Muscle layer of duodenum (tissue), 2 donors: ENCODE data around the gene RIPOR2.
A peak's percentile ranks its signal among the peaks of the same experiment; 100 is the strongest.

Experiments
- H3K27ac ChIP-seq: one replicate; pipeline ENCODE4 v1.7.0; 2013; ENCODE audit warnings: mild to moderate bottlenecking, low read length
- H3K27me3 ChIP-seq: one replicate; pipeline ENCODE4 v1.7.0; 2013; ENCODE audit warnings: low read depth, mild to moderate bottlenecking, control low read depth, low read length
- H3K36me3 ChIP-seq, 2 donors: one replicate each; pipeline ENCODE4 v1.7.0; 2013; ENCODE audit warnings: low read length in 2 of 2, control low read depth in 1 of 2, mild to moderate bottlenecking in 1 of 2; ENCODE audit not compliant: insufficient read depth in 2 of 2, control insufficient read depth in 1 of 2
- H3K4me1 ChIP-seq, 2 donors: one replicate each; pipeline ENCODE4 v1.7.0; 2013; ENCODE audit warnings: low read length in 2 of 2, mild to moderate bottlenecking in 2 of 2, control low read depth in 1 of 2, moderate library complexity in 1 of 2; ENCODE audit not compliant: insufficient read depth in 2 of 2, control insufficient read depth in 1 of 2
- H3K4me3 ChIP-seq, 2 donors: one replicate each; pipeline ENCODE4 v1.7.0; 2013; ENCODE audit warnings: low read length in 2 of 2, low read depth in 1 of 2, mild to moderate bottlenecking in 1 of 2
- H3K9me3 ChIP-seq, 2 donors: one replicate each; pipeline ENCODE4 v1.7.0; 2013; ENCODE audit warnings: low read length in 2 of 2, control low read depth in 1 of 2, mild to moderate bottlenecking in 1 of 2; ENCODE audit not compliant: control insufficient read depth in 1 of 2
- donor health status: healthy.

RIPOR2 gene

GRCh38 chr6:24788031-24788665 is 147.6 kb downstream of the RIPOR2 start:
- H3K4me3 ChIP-seq, result no peak overlapping the region
- no peaks in the 10 kb centered on the region for H3K27me3 ChIP-seq
- no peak overlapping the region for H3K27ac ChIP-seq
- H3K4me1 ChIP-seq, result no peaks in the 10 kb centered on the region
- no peaks in the 10 kb centered on the region for H3K9me3 ChIP-seq
- peaks cover 18 to 29% of the 10 kb centered on the region in 2 donors for H3K36me3 ChIP-seq

DNA sequence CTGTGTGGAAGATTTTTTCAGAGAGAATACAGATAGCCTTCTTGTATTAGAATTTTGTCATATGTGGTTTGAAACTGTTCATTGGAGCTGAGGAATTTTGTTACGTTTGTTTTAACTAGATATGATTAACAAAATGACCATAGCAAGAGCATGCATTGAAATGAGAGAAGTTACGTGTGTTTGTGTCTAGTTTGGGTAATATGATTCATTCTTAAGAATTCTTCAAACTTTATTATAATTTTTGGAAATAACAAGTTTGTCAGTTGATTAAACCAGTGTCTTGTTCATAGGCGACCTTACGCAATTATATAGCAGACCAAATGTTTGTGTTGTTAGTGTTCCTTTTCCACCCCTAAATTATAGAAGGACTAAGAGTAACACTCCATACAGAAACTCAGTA is 155.6 kb downstream of the RIPOR2 start:
- Histone ChIP-seq H3K4me1 (no peaks in the 10 kb centered on the region), H3K9me3 (no peaks in the 10 kb centered on the region), H3K27me3 (no peaks in the 10 kb centered on the region), H3K27ac (no peak overlapping the region), H3K36me3 (peaks cover 16% of the 10 kb centered on the region in 2 donors), H3K4me3 (no peak overlapping the region)

DNA sequence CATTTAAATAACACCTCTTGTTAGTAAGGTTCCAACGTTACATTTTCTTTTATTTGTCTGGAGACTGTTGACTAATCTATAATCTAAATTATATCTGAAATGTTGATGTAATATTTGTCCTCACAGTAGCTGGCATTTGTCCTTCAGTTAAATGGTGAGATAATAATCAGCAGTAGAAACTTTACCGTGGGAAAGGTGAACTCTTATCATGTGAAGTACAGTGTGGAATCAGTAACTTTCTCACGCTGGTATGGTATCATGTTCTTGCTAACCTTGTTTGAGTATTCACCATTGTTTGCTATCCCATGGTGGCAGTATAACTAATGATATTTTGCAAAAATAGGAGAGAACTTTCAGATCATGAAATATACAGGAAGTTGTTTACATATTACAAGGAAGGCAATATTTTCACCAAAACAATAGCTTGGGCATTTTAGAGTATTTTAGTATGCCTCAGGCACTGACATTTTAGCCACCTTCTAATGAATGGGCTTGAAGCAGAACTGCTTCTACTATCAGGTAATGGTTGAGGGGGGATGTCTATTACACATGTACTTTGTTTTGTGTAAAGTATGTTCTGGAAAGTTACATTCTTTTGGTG is 156.2 kb downstream of the RIPOR2 start:
- Histone ChIP-seq H3K4me1 (no peaks in the 10 kb centered on the region), H3K27me3 (no peaks in the 10 kb centered on the region), H3K4me3 (no peak overlapping the region), H3K27ac (no peak overlapping the region), H3K36me3 (peaks cover 9 to 14% of the 10 kb centered on the region in 2 donors), H3K9me3 (no peaks in the 10 kb centered on the region)

DNA sequence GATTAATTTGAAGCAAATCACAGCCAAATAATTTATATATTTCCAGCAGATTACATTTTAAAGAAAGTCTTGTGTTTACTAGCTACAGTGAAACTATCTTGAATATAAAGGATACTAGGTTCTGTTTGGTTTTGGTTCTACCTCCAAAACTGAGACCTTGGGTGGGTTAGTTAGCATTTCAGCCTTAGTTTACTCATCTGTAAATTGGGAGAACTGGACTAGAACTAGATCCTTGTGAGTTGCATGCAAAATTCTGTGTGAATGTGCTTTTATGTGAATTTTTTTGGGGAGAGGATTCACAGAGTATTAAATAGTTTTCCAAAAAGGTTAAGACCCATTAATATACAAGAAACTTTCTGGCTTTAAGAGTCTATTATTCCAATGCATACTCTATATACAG is 156.9 kb downstream of the RIPOR2 start:
- Histone ChIP-seq H3K4me1 (no peaks in the 10 kb centered on the region), H3K4me3 (no peak overlapping the region), H3K9me3 (no peaks in the 10 kb centered on the region), H3K27me3 (no peaks in the 10 kb centered on the region), H3K27ac (no peak overlapping the region), H3K36me3 (peaks cover 5 to 8% of the 10 kb centered on the region in 2 donors)

DNA sequence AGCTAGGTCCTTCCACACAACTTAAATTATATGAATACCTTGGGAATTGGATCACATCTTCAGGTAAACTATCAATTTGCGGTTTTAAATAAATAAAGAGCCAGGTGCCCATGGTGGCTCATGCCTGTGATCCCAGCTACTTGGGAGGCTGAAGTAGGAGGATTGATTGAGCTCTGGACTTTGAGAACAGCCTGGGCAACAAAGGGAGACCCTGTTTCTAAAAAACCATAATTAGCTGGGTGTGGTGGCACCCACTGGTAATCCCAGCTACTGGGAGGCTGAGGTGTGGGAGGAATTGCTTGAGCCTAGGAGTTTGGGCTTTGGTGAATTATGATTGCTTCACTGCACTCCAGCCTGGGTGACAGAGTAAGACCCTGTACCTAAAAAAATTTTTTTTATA is 157.6 kb downstream of the RIPOR2 start:
- H3K27me3 ChIP-seq, result no peaks in the 10 kb centered on the region
- H3K27ac ChIP-seq, result no peak overlapping the region
- H3K4me3 ChIP-seq, result no peak overlapping the region
- peaks cover 5 to 8% of the 10 kb centered on the region in 2 donors for H3K36me3 ChIP-seq
- H3K4me1 ChIP-seq, result no peaks in the 10 kb centered on the region
- H3K9me3 ChIP-seq, result no peaks in the 10 kb centered on the region

DNA sequence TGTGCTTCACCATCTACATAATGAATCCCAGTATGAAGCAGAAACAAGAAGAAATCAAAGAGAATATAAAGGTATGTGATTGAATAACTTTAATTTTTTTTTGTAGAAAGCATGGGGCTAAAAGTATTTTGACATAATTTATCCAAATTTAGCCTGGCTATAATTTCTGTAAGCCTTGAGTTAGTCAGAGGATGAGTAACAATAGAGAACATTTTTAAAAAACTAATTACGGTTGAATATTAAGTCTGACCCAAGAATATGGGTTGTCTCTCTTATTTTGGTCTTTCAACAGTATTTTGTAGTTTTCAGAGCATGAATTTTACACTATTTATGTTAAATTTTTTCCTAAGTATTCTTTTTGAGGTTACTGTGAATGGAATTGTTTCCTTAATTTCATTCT is 158.5 kb downstream of the RIPOR2 start:
- Histone ChIP-seq H3K9me3 (no peaks in the 10 kb centered on the region), H3K4me3 (no peak overlapping the region), H3K4me1 (no peaks in the 10 kb centered on the region), H3K36me3 (peaks cover 0 to 8% of the 10 kb centered on the region in 2 donors), H3K27me3 (no peaks in the 10 kb centered on the region), H3K27ac (no peak overlapping the region)

DNA sequence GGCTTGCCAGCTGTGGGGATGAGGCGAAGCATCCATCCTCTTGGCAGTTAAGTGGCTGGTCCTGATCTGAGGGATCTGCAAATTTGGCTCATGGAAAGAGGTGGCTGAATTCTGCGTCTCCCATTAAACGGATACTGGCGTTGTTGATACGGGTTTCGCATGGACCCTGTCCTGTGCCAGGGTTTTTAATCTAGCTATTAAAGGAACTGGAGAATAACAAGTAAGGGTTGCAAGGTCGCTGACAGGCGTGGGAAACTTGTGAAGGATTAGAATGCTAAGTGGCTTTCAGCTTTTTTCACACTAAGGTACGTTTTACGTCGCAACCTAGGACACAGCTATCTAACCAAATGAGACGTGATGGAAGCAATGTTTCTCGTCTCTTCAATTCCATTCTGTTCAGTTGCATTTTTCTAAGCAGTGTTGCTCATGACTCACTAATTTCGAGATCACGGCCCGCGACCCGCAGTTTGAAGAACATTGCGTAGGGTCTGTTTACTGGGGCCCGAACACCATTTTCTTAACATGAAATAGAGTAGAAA is 160.2 kb downstream of the RIPOR2 start:
- Histone ChIP-seq H3K27me3 (no peaks in the 10 kb centered on the region), H3K36me3 (peaks cover 0 to 3% of the 10 kb centered on the region in 2 donors), H3K4me3 (peak overlapping the region; percentile 82 to 99), H3K9me3 (no peaks in the 10 kb centered on the region), H3K27ac (peak overlapping the region; percentile 61), H3K4me1 (no peaks in the 10 kb centered on the region)

- no peaks in the 10 kb centered on the region for H3K4me1 ChIP-seq
These were observed 160.9 kb downstream of the RIPOR2 start, which contains the start of gene GMNN for GRCh38 chr6:24774696-24775519. Gene GMNN, plus strand, starts transcription at chr6:24774937. Its CDS starts 2,310 bp downstream, at chr6:24777247.

GRCh38 chr6:24768361-24768760 is 167.4 kb downstream of the RIPOR2 start:
- H3K4me3 ChIP-seq, result no peak overlapping the region
- no peak overlapping the region for H3K27ac ChIP-seq
- H3K9me3 ChIP-seq, result no peaks in the 10 kb centered on the region
- no peaks in the 10 kb centered on the region for H3K4me1 ChIP-seq
- H3K36me3 ChIP-seq, result no peaks in the 10 kb centered on the region
- H3K27me3 ChIP-seq, result no peaks in the 10 kb centered on the region

More at GRCh38 chr6:24774696-24775519, 160.9 kb downstream of the RIPOR2 start, which contains the start of gene GMNN:
- no peaks in the 10 kb centered on the region for H3K9me3 ChIP-seq
- peak within 1 kb of the TSS; percentile 82 to 99 for H3K4me3 ChIP-seq
- H3K27me3 ChIP-seq, result no peaks in the 10 kb centered on the region
- peak within 1 kb of the TSS; percentile 89 for H3K27ac ChIP-seq
- H3K36me3 ChIP-seq, result peaks cover 0 to 3% of the 10 kb centered on the region in 2 donors

- Histone ChIP-seq H3K9me3 (no peaks in the 10 kb centered on the region), H3K27ac (no peak overlapping the region), H3K4me3 (no peak overlapping the region), H3K36me3 (no peaks in the 10 kb centered on the region), H3K27me3 (no peaks in the 10 kb centered on the region), H3K4me1 (no peaks in the 10 kb centered on the region)
These were observed 168.9 kb downstream of the RIPOR2 start for GRCh38 chr6:24766680-24767462.
